NCI-H2196 treated with DMSO at 0.1 percent for 48 hours (cell line): ENCODE results near the gene AGPAT4.

Experiments
- DNase-seq: peaks from one replicate; lab custom pipeline; 2025; ENCODE audit not compliant: unreplicated experiment; lab: John Stamatoyannopoulos, UW

Gene AGPAT4

DNA sequence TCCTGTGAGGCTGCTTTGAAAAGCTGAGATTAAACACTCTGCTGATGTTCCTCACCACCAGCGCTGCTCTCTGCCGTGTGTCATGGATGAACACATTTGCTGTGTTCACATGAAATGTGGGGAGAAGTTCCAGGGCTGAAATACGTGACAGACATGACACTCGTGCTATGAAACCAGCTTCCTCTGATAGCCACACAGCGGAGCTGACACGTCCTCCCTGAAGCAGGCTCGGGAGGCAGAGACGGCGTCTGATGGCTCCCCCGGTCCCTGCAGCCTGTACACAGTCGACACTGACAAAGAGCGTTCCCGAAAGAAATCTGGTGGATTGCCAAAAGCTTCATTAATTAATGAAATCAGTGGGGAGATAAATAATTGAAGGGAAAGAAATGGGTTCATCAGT lies 17.5 kb downstream of the AGPAT4 start:
- no peak for DNase-seq

DNA sequence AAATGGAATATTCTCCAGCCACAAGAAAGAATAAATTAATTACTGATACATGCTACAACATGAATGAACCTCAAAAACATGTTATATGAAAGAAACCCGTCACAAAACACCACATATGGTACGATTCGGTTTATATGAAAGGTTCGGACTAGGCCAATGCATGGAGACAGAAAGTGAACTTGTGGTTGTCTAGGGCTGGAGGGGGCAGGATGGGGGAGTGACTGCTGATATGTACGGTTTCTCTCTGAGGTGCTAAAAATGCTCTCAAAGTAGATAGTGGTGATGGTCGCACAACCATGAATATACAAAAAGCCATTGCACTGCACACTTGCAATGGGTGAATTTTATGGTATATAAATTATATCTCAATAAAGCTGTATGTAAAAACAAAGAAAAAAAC lies 18.3 kb downstream of the AGPAT4 start:
- DNase-seq = no peak

DNA sequence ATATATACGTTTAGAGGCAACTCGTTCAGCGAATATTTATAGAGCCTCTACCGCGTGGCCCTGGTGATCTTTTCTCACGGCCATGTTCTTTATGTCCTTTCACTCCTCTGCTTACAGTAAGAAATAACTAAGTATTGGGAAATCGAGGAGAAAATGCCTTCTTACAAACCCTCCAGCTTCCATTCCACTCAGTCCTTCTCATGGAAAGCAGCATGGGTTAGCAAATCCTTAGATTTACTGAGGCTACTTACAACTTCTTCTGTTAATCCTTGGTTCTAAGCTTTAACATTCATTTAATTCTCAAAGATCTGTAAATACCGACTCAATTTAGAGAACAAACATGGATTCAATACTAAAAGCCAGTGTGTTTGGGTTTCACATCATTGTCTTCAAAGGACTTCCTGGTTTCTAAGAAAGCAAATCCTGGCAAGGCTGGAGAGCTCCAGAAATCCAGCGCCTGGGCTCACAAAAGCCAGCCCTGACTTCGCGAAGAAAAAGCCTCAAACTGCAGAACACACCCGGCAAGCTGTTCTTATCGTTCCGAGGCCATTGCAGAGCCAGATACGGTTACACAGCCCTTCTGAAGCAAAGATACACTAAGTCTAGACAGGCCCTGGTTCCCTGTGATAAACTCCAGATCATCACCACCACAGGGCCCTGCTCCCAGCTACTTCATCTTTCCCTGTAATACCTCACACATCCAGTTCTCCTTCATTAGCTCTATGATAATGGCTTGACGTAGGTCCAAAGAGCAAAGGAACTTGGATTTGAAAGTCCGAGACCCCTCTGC lies 19.2 kb downstream of the AGPAT4 start:
- DNase-seq = no peak

DNA sequence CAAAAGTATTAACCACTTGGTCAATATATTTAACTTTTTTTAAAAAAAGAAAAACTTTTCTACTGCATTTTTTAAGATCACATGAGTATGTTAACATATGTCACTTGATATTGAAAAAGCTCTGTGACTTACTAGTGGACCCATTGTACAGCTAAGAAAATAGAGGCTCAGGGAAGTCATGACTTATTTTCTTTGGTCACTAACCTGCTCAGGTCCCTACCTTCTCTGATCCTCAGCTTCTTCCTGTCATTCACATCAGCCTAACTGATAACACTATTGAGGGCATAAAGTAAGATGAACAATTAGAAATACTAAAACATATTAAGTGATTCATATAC lies 19.8 kb downstream of the AGPAT4 start:
- no peak for DNase-seq

DNA sequence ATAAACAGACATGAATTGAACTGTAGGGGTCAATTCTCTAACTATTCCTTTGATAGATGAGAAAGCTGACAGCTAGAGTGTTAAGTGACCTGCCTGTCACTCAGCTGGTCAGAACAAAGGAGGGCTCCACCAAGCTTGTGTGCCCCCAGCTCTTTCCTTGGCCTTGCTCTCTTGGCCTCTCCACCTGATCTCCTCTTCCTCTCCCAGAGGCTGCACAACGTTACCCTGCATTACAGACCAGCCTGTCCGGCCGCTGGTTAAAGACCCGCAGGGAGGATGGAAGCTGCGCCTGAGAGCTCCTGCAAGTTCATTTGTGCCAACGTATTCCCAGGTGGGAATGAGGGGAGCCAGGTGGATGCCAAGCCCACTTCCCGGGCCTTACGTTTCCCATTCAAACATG lies 22.5 kb downstream of the AGPAT4 start:
- no peak for DNase-seq

DNA sequence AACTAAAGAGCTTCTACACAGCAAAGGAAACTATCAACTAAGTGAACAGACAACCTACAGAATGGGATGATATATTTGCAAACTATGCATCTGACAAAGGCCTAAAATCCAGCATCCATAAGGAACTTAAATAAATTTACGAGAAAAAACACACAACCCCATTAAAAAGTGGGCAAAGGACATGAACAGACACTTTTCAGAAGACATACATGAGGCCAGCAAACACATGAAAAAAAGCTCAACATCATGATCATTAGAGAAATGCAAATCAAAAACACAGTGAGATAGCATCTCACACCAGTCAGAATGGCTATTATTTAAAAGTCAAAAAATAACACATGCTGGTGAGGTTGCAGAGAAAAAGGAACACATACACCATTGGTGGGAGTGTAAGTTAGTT lies 24.5 kb downstream of the AGPAT4 start:
- no peak for DNase-seq

DNA sequence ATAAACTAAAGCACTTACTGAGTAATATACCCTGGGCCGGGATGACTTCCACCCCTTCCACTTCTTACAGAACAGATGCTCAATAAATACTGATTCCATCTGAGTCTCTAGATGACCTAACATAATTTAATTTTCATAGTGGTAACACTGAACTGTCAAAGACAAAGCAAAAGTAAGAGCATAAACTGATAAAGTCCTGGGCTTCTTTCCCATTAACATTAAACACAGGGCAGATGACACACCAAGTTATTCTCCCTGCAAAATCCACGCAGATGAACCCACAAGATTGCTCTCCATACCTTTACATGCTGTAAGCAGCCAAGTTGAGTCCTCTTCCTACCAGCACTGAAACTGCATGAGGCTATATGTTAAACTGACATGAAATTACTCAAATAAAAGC lies 27.1 kb downstream of the AGPAT4 start:
- DNase-seq = no peak

DNA sequence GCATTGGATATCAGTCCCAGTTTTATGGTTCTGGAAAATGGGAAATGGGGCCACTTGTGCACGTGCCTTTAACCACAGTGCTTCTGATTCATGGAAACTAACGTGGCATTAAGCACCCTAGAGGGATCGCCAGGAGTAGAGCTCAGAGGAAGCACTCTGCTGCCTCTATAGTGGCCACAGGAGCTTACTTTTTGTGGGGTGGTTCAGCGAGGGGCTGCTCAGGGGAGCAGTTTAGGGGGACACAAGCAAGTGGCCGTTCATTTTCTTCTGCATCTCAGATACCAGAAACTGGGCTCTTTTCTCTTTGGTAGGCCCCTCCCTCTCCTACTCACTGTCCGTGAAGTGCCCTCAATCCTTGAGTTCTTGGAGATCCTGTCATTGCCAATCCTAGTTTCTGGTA lies 28.5 kb downstream of the AGPAT4 start:
- DNase-seq = no peak

DNA sequence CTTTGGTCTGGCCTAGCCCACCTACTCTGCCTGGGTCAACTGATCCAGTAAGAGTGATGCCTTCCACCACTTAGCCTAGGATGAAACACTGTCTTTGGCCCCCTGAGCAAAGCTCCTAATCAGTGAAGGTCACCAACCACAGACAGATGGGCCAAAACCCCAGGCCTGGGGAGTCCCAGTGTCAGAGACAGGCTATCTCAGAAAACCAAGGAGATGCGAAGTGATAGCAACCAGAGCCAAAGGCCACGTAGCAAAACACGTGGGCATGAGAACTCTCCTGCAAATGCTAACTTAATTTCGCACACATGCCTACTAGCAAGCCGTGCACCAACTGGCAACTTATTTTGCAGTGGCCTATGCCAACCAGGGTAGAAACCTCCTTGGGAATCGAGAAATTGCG lies 29.1 kb downstream of the AGPAT4 start:
- no peak for DNase-seq

DNA sequence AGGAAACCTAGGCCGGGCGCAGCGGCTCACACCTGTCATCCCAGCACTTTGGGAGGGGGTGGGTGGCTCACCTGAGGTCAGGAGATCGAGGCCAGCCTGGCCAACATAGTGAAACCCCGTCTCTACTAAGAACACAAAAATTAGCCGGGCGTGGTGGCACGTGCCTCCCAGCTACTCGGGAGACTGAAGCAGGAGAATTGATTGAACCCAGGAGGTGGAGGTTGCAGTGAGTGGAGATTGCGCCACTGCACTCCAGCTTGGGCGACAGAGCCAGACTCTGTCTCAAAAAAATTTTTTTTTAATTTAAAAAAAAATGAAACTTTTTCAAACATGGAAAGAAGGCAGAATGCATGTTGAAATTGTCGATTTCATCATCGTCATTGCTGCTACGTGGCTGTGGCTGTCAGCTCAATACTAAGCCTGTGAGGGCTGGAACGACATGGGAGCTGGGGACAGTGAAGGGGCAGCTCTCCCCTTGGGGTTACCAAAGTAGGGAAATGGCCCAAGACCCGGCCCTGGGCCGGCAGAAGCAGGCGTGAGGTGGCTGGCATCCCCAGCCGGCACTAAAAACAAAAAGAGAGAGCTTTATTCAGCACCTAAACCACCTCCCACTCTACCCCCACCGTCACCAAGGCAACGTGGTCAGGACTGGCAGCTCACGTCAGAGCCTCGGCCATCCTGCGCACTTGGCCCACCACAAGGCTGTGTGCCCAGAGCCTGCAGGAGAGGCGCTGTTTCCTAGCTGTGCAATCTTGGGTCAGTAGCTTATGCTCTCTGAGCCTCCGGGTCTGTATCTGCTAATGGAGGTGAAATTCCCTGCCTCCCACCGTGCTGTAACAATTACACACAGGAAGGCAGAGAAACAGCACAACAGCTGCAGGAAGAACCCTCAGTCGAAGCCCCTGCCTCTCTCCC lies 30.8 kb downstream of the AGPAT4 start:
- no peak for DNase-seq

DNA sequence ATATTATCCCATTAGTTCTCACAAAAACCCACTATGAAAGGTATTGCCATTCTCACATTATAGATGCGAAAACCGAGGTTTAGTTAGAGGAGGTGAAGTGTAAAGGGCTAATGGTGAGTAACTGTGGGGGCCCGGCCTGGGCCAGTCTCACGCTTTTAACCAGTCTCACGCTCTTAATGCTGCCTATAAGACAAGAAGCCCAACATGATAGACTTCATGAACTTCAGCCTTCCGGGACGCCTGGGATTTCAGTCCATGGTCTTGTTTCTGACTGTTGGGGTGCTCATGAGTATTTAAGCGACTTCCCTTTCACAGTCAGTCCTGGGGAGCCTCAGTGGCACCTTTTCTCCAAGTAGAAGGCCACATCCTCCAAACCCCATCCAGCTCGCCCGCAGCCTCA lies 31.7 kb downstream of the AGPAT4 start:
- no peak for DNase-seq

DNA sequence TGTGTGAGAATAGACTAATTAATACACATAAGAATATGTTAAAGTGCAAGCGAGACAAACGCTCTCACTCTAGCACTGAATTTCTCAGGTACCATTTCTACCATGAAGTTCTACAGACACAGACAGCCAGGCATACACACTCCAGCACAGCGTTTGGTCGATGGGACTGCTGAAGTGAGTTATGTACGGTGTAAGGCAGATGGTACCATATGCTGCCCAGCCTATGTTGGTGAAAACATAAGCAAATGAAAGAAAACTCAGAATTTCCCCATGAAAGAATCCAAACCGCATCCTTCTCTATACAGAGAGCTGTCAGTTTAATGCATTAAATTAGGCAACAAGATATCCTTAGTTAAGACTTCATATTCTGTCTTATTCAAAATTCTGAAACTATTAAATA lies 34.9 kb downstream of the AGPAT4 start:
- DNase-seq = no peak

DNA sequence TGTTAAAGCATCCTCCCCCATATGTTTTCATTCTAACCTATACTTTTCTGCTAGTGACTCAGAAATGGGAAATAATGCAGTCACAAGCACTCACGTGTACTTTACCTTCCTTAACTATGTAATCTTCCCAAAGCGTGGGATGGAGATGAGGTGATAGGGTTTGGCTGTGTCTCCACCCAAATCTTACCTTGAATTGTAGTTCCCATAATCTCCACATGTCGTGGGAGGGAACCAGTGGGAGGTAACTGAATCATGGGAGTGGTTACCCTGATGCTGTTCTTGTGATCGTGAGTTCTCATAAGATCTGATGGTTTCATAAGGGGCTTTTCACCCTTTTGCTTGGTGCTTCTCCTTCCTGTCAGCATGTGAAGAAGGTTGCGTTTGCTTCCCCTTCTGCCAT lies 35.4 kb downstream of the AGPAT4 start:
- no peak for DNase-seq

DNA sequence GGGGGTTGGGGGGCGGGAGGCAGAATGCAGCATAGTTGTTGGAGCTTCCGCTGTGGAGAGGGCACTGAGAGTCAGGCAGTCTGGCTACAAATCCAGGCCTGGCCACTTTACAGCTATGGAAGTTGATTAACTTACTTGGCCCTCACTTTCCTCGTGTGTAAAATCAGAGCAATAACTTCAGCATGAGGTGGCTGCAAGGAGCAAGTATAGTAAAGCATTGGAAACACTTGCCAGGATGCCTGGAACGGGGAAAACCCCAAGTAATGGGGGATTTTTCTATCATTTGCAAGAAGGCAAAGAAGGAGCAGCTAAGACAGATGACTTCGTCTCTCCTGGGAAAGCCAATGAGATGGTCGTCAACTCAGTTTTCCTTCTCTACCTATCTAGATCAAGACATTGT lies 35.8 kb downstream of the AGPAT4 start:
- DNase-seq = no peak

DNA sequence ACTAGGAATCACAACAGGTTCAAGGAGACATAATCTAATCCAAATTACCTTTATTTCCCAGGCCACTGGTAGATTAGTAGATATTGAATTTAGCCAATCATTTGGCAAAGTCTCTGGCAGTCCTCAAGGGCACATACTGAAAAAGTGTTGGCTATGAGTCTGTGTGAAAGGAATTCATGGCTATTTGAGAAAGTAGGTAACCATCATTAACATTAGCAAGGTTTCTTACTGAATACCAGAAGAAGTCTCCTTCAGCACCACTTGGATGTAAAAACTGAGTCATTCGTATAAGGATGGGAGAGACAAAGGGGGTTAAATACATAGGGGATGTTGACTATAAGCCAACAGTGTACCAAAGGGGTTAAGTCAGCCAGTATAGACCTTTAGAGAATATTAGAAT lies 36.7 kb downstream of the AGPAT4 start:
- no peak for DNase-seq

DNA sequence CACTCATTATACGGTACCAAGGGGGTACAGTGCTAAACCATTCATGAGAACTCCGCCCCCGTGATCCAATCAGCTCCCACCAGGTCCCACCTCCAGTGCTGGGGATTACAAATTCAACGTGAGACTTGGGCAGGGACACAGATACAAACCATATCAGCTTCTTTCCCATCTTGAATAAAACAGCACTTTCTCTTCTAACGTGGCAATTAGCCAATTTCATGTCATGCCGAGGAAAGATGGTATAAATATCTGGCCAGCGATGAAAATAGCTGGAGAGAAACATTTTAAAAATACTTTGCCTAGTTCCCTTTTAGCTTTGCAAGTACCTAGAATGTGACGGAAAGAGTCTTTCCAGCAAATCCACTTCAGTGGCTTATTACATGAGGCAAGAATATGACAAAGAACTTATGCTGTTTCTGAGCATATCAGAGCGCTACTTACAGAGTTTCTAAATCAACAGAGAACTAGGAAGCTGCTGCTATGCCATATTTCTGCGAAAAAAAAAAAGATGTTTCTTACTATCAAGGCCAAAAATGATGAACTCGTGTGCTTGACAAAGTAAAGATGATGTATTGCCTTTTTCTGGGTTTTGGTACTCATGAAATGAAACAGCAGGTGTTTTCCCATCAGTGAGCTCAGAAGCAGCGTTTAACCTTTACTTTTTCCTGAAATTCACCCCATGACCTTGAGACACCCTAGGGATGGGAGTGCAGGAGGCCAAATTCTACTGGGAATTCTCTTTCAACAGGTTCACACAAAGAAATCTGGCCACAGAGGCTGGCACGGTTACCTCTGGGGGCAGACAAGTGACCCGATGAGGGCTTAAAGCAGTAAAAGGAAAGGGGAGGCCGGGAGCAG lies 37.9 kb downstream of the AGPAT4 start:
- no peak for DNase-seq

DNA sequence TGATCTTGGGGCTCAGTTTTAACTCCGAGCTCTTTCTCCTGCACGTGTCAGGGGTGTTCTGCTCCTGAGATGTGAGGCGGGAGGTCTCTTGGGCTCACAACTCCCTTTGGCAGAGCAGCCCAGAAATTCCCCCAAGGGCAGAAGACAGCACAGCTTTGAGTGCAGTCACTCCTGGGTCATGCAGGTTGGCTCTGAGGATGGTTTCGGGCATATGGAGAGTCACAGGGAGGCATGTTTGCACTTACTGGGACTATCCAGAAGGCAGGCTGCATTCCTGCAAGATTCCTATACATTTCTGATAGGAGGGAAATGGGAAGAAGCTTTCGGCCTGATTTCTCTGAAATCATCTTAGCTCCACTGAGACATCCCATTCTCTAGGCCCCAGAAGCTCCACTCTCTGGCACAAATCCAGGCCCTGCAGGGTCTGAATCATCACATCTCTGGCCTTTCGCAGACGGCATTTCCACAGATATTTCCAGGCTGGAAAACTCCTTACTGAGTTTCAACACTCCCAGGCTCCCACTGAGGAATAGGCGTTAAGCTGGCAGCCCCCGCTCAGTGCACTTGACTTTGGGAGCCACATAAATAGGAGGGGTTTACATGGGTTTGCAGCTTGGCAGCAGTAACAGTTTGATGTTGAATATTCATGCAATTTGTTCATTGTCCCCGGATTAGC lies 39.7 kb downstream of the AGPAT4 start:
- no peak for DNase-seq

DNA sequence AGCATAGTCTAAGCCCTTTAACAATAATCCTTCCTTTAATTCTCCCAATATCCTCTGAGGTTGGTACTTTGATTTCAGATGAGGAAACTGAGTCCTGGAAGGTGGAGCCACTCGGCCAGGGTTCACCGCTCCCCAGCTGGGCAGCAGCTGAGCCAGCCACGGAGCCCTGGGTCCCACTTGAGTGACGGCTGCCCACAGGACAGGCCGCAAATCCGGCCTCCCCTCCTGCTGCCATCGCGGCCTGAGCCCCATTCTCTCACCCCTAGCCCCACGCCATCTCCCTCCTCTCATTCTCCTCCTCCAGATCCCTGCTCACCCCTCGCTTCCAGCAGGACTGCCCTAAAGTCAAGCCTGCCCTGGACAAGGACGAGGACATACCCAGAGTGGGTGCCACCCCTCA lies 41.4 kb downstream of the AGPAT4 start:
- DNase-seq = no peak

DNA sequence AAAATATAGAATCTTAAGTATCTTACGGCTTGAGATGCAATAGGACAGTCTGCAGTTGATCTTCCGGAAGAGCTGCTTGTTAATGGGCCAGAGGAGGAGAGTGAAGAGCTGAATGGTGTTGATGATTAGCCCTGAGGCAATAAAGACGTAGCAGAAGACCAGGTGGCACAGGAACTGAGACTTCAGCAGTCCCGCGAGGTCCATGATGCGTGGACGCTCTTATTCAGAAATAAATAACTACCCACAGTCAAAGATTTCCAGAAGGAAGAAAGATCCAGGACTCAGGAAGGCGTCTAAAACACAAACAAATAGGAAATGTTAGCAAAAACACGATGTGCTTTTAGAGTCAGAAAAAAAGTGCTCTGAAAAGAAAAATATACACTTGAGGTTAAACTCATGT lies 41.9 kb downstream of the AGPAT4 start:
- no peak for DNase-seq

DNA sequence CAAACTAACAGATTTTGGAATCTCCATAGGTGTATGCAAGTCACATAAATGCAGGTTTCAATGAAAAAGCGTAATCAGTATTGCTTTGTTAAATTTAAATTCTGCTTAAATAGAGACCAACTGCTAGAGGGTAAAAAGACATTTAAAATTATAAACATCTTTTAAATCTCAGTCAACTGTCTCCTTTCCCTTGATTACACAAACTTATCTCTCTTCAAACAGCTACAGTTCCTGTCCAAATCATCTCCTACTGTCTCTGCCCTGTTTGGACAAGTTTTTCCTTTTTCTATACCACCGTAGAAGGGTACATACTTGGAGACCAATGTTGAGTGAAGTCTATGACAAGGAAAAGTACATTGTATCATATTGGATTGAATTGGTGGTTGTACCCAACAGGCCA lies 43.5 kb downstream of the AGPAT4 start:
- no peak for DNase-seq
